Panc1 (cell line): ENCODE results near the gene ESR2. TPM values are rescaled to one million over a fixed set of nuclear protein-coding genes. Genes with fewer than 3 reads are reported as not detected.

Experiments
- ATAC-seq: fragments of 200-7000 bp; cut with Tn5 transposase; 2 replicates; pipeline ENCODE4 v1.9.1; 2020; ENCODE audit warnings: mild to moderate bottlenecking, moderate library complexity
- BruUV-seq: library from RNA; stranded (reverse); fragments of 400-500 nt; replicated peaks from 2 replicates; lab custom pipeline; 2021; lab: Mats Ljungman, UMichigan
- CTCF ChIA-PET: fragments of 300-600 bp; sonication (Branson Sonifier 250); formaldehyde crosslinking; loops from one replicate; lab custom pipeline; 2022; ENCODE audit warnings: antibody characterized with exemption; lab: Charles Lee
- POLR2A ChIA-PET: fragments of 300-600 bp; sonication (Branson Sonifier 250); formaldehyde crosslinking; loops from one replicate; lab custom pipeline; 2022; ENCODE audit warnings: antibody characterized with exemption; lab: Charles Lee
- DNase-seq: peaks from one replicate; pipeline ENCODE4 v3.0.0-alpha.2; 2010; ENCODE audit warnings: low read depth, low spot score
- H3K27ac ChIP-seq: 2 replicates; pipeline ENCODE4 v1.5.1; 2011; ENCODE audit warnings: mild to moderate bottlenecking, low read length, inconsistent platforms
- H3K27me3 ChIP-seq: fragments of 200-500 bp; sonication (Bioruptor generic); 2 replicates; pipeline ENCODE4 v1.6.0; 2014; ENCODE audit warnings: low read length, inconsistent platforms; ENCODE audit not compliant: control insufficient read depth, insufficient read depth
- H3K36me3 ChIP-seq: fragments of 200-500 bp; sonication (Bioruptor generic); 2 replicates; pipeline ENCODE4 v1.5.1; 2014; ENCODE audit warnings: inconsistent platforms, mild to moderate bottlenecking, low read length, moderate library complexity; ENCODE audit not compliant: control insufficient read depth, insufficient read depth
- H3K4me1 ChIP-seq: 2 replicates; pipeline ENCODE4 v1.5.1; 2011; ENCODE audit warnings: inconsistent platforms, mild to moderate bottlenecking, low read length, moderate library complexity; ENCODE audit not compliant: control insufficient read depth, insufficient read depth
- H3K4me3 ChIP-seq, 2 experiments: 2 replicates each; pipeline ENCODE4 v1.5.1; 2011 to 2012; ENCODE audit warnings: low read depth in 2 of 2, low read length in 2 of 2, mild to moderate bottlenecking in 2 of 2, inconsistent platforms in 1 of 2, moderate library complexity in 1 of 2
- H3K9me3 ChIP-seq: fragments of 200-500 bp; sonication (Bioruptor generic); 2 replicates; pipeline ENCODE4 v1.5.1; 2014; ENCODE audit warnings: low read depth, mild to moderate bottlenecking, inconsistent platforms, low read length, moderate library complexity; ENCODE audit not compliant: control insufficient read depth, insufficient read depth
- POLR2AphosphoS5 ChIP-seq: IDR thresholded peaks from 2 replicates; pipeline ENCODE4 v1.6.1; 2012; ENCODE audit warnings: mild to moderate bottlenecking, low read depth, low read length, moderate library complexity
- SIN3A ChIP-seq: IDR thresholded peaks from 2 replicates; pipeline ENCODE4 v1.6.1; 2012; ENCODE audit warnings: low read depth, mild to moderate bottlenecking, low read length, moderate library complexity, borderline replicate concordance; ENCODE audit not compliant: insufficient read depth
- TCF7L2 ChIP-seq: IDR thresholded peaks from 2 replicates; pipeline ENCODE4 v1.6.1; 2011; ENCODE audit warnings: mild to moderate bottlenecking, low read depth, low read length, inconsistent platforms
- in situ Hi-C: cut with HindIII; loops from 2 replicates; pipeline ENCODE4 v1.10.0; 2016; ENCODE audit warnings: low sequenced_read_pairs, low pct_unique_long_range_greater_than_20kb
- intact Hi-C: fragments of 100-400 bp; cut with micrococcal nuclease; formaldehyde crosslinking; loops from one replicate; pipeline ENCODE4 v1.10.0; 2022; ENCODE audit not compliant: unreplicated experiment
- total RNA-seq: library from RNA; stranded (reverse); gene quantifications from one replicate; pipeline ENCODE4 v1.2.1, GENCODE V29; 2021; ENCODE audit not compliant: unreplicated experiment
- TF ChIP-seq, protein P1 (sequence below): fragments of 450-650 bp; IDR thresholded peaks from 2 replicates; pipeline ENCODE4 v1.5.1; 2017; ENCODE audit warnings: mild to moderate bottlenecking
- TF ChIP-seq, protein P2 (sequence below), 2 experiments: IDR thresholded peaks; 2 replicates each; pipeline ENCODE4 v1.6.1; 2011 to 2012; ENCODE audit warnings: low read depth in 2 of 2, control low read depth in 1 of 2, low read length in 1 of 2, mild to moderate bottlenecking in 1 of 2, moderate library complexity in 1 of 2; ENCODE audit not compliant: insufficient read depth in 1 of 2

Gene ESR2
- total RNA-seq, 1 experiment from 2014 or later, result not detected

DNA sequence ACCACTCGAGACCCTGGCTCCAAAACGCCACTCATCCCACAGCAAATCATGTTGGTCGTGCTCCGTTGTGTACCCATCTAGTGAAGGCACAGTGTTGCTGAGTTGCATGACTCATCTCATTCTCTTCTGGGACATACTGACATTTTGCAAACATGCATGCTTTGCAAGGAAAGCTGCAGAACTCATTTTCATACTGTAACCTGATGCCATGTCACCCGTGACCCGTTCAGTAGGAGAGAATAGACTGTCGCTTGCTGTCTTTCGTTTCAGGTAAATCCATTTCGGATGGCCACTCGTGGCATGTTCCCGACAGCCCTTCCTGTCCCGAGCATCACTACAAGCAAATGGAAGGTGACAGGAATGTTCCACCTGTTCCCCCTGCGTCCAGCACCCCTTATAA lies 78.2 kb downstream of the ESR2 start:
- Histone ChIP-seq H3K4me3 (no peak overlapping the region), H3K36me3 (no peaks in the 10 kb centered on the region; the same call in 1 of the 2 replicates), H3K27ac (no peak overlapping the region), H3K27me3 (no peaks in the 10 kb centered on the region), H3K9me3 (no peaks in the 10 kb centered on the region), H3K4me1 (no peaks in the 10 kb centered on the region)
- CTCF ChIA-PET, result no interaction called here
- no peak for ATAC-seq
- POLR2A ChIA-PET, result no interaction called here
- TF ChIP-seq SIN3A (no peak), POLR2AphosphoS5 (no peak), TCF7L2 (no peak)
- TF ChIP-seq, protein P1, sequence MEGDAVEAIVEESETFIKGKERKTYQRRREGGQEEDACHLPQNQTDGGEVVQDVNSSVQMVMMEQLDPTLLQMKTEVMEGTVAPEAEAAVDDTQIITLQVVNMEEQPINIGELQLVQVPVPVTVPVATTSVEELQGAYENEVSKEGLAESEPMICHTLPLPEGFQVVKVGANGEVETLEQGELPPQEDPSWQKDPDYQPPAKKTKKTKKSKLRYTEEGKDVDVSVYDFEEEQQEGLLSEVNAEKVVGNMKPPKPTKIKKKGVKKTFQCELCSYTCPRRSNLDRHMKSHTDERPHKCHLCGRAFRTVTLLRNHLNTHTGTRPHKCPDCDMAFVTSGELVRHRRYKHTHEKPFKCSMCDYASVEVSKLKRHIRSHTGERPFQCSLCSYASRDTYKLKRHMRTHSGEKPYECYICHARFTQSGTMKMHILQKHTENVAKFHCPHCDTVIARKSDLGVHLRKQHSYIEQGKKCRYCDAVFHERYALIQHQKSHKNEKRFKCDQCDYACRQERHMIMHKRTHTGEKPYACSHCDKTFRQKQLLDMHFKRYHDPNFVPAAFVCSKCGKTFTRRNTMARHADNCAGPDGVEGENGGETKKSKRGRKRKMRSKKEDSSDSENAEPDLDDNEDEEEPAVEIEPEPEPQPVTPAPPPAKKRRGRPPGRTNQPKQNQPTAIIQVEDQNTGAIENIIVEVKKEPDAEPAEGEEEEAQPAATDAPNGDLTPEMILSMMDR, result no peak
- TF ChIP-seq, protein P2, sequence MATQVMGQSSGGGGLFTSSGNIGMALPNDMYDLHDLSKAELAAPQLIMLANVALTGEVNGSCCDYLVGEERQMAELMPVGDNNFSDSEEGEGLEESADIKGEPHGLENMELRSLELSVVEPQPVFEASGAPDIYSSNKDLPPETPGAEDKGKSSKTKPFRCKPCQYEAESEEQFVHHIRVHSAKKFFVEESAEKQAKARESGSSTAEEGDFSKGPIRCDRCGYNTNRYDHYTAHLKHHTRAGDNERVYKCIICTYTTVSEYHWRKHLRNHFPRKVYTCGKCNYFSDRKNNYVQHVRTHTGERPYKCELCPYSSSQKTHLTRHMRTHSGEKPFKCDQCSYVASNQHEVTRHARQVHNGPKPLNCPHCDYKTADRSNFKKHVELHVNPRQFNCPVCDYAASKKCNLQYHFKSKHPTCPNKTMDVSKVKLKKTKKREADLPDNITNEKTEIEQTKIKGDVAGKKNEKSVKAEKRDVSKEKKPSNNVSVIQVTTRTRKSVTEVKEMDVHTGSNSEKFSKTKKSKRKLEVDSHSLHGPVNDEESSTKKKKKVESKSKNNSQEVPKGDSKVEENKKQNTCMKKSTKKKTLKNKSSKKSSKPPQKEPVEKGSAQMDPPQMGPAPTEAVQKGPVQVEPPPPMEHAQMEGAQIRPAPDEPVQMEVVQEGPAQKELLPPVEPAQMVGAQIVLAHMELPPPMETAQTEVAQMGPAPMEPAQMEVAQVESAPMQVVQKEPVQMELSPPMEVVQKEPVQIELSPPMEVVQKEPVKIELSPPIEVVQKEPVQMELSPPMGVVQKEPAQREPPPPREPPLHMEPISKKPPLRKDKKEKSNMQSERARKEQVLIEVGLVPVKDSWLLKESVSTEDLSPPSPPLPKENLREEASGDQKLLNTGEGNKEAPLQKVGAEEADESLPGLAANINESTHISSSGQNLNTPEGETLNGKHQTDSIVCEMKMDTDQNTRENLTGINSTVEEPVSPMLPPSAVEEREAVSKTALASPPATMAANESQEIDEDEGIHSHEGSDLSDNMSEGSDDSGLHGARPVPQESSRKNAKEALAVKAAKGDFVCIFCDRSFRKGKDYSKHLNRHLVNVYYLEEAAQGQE (IDR thresholded peaks at IDR 0.05; ENCODE audit: insufficient read depth in 1 of 2, low read depth in 2 of 2, low read length in 1 of 2), result no peak
- in situ Hi-C loops, result no loop called here
- no TSS peak for BruUV-seq
- intact Hi-C loops, result no loop called here
- no peak for DNase-seq

DNA sequence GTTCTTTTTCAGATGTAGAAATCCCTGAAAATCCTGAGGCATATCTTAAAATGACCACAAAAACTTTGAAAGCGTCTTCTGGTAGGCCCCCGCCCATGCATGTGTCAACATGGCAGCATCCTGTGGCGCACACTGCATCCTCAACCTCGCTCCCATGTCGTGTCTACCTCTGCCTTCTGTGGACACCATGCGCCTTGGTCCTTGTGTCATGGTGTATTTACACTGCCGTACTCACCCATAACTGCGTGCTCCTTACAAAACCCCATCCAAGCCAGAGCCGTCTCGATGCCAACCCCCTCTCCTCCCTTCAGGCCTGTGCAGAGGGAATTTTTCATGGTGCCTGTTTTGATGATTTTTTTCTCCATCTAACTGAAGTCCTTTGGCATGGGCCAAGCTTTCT lies 78.9 kb downstream of the ESR2 start:
- no peaks in the 10 kb centered on the region for H3K9me3 ChIP-seq
- intact Hi-C loops (no loop called here), in situ Hi-C loops (no loop called here)
- H3K27me3 ChIP-seq, result no peaks in the 10 kb centered on the region
- no peaks in the 10 kb centered on the region for H3K4me1 ChIP-seq
- TF ChIP-seq, protein P2 (IDR thresholded peaks at IDR 0.05; ENCODE audit: insufficient read depth in 1 of 2, low read depth in 2 of 2, low read length in 1 of 2), result no peak
- TF ChIP-seq TCF7L2, result no peak
- no peak for TF ChIP-seq POLR2AphosphoS5
- no peak for TF ChIP-seq SIN3A
- TF ChIP-seq, protein P1, result no peak
- no TSS peak for BruUV-seq
- ATAC-seq (no peak), DNase-seq (no peak)
- ChIA-PET CTCF (no interaction called here), POLR2A (no interaction called here)
- H3K4me3 ChIP-seq, result no peak overlapping the region
- H3K36me3 ChIP-seq, result no peaks in the 10 kb centered on the region; the same call in 1 of the 2 replicates
- no peak overlapping the region for H3K27ac ChIP-seq
